Peyer's patch (tissue), 4 donors: ENCODE data around the gene THRB.

Experiments
- CTCF ChIP-seq, 6 experiments: fragments of 450-650 bp in 4 of 6; fragments of 200-600 bp in 2 of 6; sonication (generic) in 1 of 6; IDR thresholded peaks; one replicate each; pipeline ENCODE4 v1.5.1; 2017 to 2019; ENCODE audit warnings: antibody characterized with exemption in 6 of 6, mild to moderate bottlenecking in 3 of 6, moderate library complexity in 1 of 6
- POLR2A ChIP-seq, 2 donors: fragments of 450-650 bp; IDR thresholded peaks; one replicate each; pipeline ENCODE4 v1.5.1; 2017; ENCODE audit warnings: antibody characterized with exemption in 2 of 2, mild to moderate bottlenecking in 2 of 2, moderate library complexity in 2 of 2

- no peak for TF ChIP-seq POLR2A (IDR thresholded peaks at IDR 0.05)
- no peak for TF ChIP-seq CTCF (IDR thresholded peaks at IDR 0.05)
Observed at GRCh38 chr3:24507776-24508422, 13.2 kb upstream of the THRB start.
